ENCODE data around the gene OSBP2.

OSBP2 gene

DNA sequence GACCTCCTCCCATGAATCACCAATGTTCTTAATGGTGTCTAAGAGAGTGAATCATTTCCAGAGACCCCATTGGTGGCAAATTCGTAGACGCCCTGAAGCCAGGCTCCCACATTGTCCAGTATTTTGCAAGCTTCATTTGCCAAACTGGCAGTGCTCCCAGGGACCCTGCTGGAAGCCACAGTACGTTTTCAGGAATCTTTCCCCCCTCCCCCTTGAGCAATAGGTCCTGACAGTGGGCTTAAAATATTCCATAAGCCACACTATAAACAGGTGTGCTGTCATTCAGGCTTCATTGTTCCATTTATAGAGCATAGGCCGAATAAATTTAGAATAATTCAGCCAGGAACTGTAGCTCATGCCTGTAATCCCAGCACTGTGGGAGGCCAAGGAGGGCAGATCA lies 148.6 kb downstream of the OSBP2 start:
- DNase-seq (ENCODE audit: low spot score): no peak

DNA sequence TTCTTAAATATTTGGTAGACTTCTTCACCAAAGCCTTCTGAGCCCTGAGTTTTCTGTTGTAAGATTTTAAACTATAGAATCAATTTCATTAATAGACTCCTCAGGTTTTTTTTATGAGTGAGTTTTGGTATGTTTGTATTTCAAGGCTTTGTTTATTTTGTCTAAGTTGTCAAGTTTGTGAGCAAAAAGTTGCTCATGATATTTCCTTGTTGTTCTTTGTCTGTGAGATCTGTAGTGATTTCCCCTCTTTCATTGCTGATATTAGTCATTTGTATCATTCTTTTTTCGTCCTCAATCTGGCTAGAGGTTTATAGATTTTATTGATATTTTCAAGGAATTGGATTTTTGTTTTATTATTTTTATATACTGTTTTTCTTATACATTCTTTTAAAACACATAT lies 152.9 kb downstream of the OSBP2 start:
- DNase-seq (ENCODE audit: low spot score): no peak

DNA sequence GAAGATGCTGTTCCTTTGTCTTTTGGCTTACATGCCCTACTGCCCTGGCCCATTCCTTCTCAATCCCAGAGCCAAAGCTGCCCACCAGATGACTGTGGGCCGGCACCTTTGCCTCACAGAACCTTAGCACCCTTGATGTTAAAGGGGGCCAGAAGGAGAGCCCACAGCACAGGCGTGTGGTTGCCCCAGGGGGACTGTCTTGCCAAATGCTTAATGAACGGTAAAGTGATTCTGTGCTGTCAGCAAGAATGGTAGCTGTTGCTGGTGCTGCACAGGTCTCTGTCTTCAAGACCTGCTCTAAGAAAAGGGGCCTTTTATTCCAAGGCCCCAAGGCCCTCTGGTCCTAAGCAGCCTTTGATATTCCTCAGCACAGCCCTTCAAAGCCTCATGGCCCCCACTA lies 160.6 kb downstream of the OSBP2 start:
- DNase-seq (ENCODE audit: low spot score): no peak

DNA sequence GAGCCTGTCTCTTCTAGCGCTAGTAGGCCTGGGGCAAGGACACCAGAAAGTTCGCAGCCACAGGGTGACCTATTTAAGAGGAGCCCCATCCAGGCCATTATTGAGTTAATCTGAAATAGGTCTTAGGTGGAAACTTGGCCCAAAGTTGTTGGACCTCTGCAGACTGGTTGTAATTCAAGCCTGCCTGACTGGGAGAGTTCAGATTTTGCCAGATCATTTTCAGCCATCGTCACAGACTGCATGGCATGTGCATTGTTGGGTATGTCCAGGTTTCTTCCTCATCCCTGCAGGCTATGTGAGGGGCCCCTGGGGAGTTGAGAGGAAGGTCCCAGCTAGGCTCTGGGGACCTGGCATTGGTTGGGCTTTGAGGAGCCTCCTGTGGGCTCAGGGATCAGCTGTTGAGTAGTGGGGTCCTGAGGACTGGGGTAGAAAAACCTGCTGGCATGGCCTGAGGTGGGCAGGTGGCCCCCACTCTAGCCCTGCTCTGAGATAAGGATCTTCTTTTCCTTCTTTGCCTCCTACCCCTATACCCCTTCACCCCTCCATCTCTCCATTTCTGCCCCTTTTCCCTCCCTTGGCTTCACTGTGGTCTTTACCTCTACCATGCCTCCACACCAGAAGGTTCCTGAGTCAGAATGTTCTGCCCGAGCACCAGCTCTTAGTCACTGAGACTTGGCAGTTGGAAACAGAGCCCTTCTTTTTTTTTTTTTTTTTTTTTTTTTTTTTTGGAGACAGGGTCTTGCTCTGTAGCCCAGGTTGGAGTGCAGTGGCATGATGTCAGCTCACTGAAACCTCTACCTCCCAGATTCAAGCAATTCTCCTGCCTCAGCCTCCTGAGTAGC lies 161.2 kb downstream of the OSBP2 start:
- no peak for DNase-seq (ENCODE audit: low spot score)

DNA sequence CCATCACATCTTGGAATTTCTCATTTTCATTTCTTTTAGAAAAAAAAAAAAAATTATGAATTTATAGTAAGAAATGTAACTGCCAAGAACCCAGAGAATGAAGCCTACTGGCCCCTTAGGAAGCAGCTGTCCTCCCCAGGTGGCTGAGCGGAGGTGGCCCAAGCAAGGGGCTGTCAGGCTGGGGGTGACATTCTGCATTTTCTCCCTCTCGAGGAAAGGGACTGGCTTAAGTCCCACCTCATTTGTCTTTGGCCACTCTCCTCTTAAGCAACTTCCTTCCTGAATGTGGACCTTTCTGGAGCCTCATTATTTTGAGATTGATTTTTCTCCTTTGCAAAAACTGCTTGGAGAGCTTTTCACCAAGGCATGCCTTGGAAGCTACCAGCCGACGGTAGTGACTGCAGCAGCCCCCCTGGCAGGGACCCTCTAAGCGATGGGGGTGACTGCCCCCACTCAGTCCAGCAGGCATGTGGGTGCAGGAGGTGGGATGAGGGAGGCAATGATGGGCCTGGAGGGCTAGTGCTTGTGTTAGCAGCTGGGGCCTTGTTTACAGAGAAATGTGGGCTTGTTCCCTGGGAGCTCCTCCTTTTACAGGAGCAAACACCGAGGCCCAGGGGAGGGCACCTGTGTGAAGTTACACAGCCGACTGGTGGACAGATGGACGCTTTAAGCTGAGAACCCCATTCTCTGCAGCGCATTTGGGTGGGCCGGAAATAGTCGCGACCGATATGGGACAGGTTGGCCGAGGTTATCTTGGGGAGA lies 162.2 kb downstream of the OSBP2 start:
- no peak for DNase-seq (ENCODE audit: low spot score)

DNA sequence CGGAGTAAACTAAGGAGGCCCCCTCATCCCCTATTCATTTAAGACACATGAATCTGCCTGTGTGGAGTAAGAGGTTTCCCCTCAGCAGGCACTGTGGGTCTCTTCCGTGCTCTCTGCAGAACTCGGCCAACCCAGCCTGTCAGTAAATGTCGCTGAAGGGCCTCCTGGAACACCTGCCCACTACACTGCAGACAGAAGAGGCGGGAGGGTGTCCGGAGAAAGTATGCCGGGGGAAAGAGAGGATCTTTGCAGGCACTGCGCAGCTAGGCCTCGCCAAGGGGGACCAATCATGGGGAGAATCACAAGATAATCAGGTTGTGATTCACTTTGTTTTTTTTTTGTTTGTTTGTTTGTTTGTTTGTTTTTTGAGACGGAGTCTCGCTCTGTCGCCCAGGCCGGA lies 163.1 kb downstream of the OSBP2 start:
- DNase-seq (ENCODE audit: low spot score): no peak

DNA sequence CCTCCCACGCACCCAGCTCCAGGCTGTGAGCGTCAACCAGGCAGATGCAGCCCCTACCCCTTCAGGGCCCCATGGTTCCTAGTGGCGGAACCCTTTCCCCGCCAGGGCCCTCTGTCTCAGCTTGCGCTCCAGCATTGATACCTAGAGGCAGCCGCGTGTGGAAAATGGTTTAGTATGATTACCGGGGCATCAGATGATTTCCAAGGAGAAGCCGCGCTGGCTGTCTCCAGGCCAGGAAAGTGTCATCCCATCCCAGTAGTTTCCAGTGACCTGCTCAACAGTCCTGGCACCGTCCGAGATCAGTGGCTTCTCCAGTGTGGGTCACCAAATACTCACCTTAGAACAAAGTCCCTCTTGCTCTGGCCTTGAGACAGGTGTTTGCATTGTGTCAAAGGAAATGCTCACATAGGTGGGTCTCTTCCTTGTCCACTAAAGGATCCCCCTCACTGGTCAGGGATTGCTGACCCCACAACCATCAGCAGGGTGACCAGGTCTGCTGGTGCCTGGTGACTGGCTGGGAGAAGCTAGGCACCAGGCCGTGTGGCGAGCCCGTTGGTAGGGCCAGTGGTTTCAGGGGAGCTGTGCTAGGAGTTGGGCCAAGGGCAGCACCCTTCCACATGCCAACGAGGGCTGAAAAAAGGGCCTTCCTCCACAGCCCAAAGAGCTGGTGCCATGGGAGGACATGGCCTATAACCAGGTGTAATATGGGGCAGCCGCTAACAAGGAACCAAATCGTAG lies 164.5 kb downstream of the OSBP2 start:
- DNase-seq (ENCODE audit: low spot score): no peak

DNA sequence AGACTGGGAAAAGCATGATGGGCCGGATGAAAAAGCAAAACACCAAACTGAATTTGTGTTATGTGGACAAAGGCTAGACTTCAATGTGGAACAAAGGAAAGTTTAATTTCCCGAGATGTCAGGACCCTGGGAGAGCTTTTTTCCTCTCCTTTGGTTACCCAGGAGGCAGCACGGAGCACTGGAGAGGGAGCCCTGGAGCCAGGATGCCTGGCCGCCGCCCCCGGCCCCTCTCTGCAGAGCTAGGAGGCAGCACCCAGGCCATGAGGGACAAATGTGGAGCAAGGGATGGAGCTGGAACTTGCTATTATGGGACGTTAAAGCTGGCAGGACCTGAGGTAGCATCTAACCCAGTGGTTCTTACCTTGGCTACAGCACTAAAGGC lies 165.0 kb downstream of the OSBP2 start:
- DNase-seq (ENCODE audit: low spot score): no peak

DNA sequence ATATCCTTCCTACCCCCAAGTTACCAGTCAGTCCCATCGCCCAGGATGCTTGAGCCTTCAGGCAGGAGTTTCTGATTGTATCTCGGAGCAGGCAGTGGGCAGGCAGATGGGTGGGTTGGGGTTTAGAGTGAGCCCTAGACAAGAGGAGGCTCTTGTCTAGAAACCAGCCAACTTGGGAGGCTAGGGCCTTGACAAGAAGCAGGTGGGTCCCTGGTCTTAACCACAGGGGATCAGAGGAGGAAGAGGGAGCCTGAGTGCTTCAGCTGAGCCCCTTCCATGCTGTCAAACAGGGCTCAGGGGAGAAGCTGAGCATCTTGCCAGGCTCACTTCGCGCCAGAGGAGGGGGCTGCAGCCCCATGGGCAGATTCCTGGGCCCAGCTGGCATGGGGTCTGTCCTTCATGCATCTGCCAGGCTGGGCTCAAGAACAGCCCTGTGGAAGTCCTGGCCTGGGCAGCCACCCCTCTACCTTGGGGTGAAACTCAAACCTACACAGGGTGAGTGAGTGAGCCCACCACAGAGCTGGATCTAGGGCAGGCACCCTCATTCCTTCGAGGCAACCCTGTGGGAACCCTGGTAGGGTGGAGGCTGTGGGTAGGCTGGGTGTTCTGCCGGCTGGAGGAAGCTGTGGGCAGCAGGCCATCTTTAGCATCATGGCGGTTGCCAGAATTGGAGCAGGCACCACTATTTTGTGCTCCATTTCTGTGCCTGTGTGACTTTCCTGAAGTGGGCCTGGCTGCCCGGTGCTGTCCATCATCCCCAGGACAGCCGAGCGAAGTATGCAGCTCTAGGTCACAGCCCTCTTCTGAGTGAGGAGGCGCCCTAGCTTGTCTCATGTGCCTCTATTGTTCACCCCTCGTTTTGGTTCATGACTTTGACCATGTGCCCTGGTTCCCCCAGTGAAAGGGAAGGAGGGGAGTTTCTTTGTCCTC lies 165.8 kb downstream of the OSBP2 start:
- no peak for DNase-seq (ENCODE audit: low spot score)

DNA sequence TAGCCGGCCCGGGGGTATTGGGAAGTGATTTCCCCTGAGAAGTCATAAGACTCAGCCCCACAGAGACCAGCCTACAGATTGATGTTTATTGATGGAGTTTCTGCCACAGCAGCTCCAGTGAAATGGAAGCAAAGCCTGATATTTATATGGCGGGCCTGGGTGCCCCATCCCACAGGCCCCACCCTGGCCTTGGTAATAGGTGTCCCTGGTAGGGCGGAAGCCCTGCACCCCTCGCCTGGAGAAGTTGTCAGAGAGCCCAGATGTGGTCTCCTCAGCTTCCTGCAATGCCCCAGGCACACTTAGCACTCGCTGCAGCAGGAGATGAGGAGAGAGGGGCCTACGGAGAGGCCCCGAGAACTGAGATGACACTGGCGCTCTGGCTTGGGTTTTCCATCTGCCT lies 166.5 kb downstream of the OSBP2 start:
- no peak for DNase-seq (ENCODE audit: low spot score)

DNA sequence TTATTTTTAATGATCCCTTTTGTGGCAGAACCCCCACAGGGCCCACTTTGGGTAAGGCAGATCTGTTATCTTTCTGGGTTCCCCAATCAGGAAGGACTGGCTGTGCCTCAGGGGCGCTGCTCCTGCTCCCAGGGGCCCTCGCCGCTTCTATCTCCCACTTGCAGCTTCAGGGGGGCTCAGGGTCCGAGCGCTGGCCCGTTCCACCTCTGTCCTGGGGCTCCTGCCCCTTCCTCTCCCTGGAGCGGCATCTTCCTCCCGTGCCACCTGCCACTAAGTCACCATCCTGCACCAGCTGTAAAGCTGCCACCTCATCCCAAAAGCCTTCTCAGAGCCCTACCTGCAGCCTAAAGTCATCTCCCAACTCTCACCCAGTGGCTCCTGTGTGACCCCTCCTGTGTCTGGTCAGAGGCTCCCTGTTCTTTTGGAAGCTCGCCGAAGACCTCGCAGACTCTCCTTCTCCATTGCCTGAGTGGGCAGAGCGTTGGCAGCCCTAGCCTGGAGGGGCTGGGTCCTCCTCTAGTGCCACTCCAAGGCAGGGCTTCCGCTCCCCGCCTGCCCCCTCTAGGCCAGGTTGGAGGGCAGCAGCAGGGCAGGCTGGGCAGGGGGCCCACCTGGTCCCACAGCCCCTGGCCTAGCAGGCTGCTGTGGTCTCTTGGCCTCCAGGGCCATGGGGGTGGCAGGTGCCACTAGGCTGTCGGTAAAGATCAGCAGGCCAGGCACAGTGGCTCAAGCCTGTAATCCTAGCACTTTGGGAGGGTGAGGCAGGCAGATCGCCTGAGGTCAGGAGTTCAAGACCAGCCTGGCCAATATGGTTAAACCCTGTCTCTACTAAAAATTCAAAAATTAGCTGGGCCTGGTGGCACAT lies 167.2 kb downstream of the OSBP2 start:
- no peak for DNase-seq (ENCODE audit: low spot score)

DNA sequence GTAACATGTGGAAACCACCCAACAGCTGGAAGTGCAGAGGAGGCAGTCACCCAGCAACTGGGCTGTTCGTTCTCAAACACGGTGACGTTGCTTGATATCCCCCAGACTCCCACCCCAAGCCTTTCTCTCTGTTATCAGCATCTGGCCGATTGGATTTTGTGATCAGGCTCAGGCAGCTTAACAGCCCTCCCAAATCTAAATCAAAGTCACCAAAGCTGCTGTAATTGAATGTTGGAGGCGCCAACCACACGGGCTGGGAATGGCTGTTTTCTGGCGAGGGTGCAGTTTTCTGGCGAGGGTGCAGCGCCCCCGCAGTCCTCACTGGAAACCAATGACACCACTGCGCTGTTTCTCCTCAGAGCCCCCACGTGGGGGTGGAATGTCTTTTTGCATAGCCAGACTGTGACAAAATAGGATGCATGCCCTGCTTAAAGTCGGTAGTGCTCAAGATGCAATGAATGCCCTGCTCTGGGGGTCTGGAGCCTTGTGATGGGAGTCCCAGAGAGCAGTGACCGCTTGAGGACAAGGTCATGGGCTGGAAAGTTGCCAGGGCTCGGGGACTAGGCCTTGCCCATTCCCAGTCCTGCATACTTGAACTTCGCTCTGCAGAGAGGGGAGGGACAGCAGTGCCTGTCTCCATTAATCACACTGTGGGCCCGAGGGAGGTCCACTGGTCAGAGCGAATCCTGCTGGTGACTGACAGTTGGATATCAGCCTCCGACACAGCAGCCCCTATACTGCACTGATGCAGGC lies 168.6 kb downstream of the OSBP2 start:
- DNase-seq (ENCODE audit: low spot score): no peak

DNA sequence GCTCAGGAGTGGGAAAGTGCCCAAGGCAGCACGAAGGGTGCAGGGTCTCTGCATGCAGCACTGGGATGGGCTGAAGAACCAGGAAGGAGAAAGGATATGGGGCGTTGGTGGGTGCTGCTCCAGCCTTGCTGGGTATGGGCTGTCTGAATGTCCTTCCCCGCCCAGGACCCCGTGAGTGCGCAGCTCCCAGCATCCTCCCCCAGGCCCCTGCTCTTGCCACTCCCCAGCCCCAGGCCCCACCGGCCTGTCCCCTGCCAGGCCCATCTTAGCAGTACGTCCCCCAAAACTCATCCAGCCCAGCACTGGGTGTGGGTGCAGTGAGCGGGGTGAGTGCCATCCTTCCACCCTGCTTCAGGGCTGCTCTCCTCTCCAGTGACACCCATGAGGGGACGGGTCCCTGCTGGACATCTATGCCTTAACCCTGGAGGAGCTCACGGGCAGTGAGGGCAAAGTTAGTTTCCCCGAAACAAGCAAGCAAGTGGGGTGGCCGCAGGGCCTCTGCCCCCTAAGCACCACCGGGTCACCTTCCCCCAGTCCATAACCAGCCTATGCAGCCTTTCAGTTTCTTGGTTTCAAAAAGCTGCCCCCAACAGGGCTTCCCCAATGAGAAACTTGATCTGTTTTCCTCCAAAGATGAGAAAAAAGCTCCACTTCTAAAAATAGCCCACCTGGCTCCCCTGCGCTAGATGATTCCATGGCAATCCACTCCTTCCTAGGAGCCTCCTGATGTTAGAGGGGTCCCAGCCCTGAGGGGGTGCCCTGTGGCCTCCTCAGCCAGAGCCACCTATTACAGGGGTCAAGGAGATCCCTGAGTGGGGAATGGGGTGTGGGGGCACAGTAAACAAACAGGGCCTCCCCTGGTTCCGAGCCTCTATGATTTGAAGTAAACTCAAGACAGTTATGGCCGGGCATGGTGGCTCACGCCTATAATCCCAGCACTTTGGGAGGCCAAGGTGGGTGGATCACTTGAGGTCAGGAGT lies 170.1 kb downstream of the OSBP2 start:
- DNase-seq (ENCODE audit: low spot score): no peak

DNA sequence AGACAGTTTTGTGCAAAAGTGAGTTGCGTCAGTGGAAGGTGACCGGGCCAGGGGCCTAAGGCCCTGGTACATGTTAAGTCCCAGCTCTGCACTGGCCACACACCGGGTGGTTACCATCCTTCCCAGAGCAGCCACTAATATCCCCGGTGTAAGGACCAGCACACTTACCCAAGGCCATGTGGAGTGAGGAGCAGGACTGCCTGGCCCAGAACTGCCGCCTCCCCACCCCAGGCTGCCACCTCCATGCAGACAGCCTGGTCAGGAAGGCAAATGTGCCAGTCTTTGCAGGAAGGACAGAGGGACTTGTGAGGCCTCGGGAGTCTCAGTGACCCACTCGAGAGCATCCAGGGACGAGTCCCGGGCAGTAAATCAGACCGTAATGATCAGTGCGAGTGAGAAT lies 171.0 kb downstream of the OSBP2 start:
- no peak for DNase-seq (ENCODE audit: low spot score)

DNA sequence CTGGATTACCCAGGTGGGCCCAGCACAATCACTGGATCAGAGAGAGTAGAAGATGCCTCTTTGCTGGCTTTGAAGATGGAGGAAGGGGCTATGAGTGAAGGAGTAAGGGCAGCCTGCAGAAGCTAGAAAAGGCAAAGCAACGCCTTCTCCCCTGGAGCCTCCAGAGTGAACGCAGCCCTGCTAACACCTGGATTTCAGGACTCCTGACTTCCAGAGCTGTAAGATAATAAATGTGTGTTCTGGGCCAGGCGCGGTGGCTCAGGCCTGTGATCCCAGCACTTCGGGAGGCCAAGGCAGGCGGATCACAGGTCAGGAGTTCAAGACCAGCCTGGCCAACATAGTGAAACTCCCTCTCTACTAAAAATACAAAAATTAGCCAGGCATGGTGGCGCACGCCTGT lies 171.5 kb downstream of the OSBP2 start:
- DNase-seq (ENCODE audit: low spot score): no peak

DNA sequence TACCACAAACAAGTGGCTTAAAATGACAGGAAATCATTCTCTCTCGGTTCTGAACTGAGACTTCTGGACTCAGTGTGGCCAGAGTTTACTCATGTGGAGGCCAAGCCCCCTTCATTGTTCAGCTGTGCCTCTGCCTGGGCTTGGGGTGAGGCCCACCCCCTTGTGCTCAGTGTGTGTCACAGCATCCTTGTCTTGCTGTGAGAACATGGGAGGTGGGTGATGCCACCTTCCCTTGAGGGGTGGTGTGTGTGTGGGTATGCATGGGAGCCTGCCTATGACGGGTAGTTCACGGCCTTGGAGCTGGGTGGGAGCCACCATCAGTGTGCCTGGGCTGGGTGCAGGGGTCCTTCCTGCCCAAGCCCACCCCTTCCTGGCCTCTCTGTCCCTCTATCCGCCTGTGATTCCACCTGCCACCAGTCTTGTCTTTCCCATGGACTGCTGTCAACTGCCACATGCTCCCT lies 172.2 kb downstream of the OSBP2 start:
- no peak for DNase-seq (ENCODE audit: low spot score)

DNA sequence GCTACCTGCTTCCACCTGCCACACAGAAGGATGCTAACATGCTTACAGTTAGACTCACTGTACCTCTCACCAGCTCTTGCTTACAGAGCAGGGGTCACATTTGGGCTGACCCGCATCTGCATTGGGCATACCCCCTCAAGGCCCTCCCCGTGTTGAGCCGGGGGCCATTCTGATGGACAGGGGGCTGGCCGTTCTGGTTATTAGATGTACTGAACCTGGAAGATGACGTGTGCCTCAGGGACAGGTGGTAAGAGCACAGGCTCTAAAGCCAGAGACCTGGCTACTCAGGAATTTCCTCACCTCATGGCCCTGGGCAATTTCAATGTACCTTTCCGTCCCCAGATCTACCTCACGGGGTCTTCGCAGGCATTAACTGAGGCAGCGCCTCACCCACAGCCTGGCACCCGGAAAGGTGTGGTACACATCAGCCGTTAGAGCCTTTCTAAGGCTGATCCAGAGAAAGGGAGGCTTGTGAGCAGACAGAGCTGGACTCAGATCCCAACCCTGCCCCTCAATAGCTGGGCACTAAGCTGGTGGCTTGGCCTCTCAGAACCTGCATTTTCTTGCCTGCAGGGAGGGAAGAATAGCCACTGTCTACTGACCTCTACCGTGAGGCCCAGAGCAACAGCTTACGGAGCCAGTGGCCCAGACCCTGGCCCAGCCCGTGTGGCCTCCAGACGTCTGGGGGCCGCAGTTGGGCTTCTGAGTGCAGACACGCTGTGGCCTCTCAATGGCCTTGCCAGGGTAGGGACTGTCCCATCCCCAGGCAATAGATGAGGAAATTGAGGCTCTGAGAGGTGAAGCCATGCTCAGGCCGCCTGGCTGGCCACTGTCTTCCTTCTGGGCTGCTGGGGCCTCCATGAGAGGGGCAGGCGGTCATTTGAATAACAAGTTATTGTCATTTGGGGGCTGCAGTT lies 173.3 kb downstream of the OSBP2 start:
- no peak for DNase-seq (ENCODE audit: low spot score)
